SK-N-SH (cell line): ENCODE results near the gene CD99L2. TPM values are rescaled to one million over a fixed set of nuclear protein-coding genes. Genes with fewer than 3 reads are reported as not detected.

Experiments
- CTCF ChIA-PET: fragments of 300-600, 350-600 bp; formaldehyde crosslinking; extraction: SDS; loops from one replicate; lab custom pipeline; 2021; lab: Yijun Ruan, JAX
- POLR2A ChIA-PET: fragments of 350-600 bp; sonication (Branson Sonifier 250); formaldehyde crosslinking; extraction: SDS; loops from one replicate; lab custom pipeline; 2020; ENCODE audit warnings: antibody characterized with exemption, inconsistent platforms; lab: Yijun Ruan, JAX
- DNase-seq: peaks from one replicate; pipeline ENCODE4 v3.0.0; 2012
- H2AFZ ChIP-seq: fragments of 200-600 bp; sonication (generic); 2 replicates; pipeline ENCODE4 v1.8.1; 2016; ENCODE audit warnings: antibody characterized with exemption, mild to moderate bottlenecking, low read depth
- H3F3A ChIP-seq: fragments of 200-600 bp; sonication (generic); replicated peaks from 2 replicates; pipeline ENCODE3; 2016; ENCODE audit warnings: antibody characterized with exemption, mild to moderate bottlenecking; ENCODE audit not compliant: insufficient read depth
- H3K27ac ChIP-seq, 2 experiments: fragments of 200-500 bp in 1 of 2; fragments of 200-600 bp in 1 of 2; sonication (Bioruptor generic) in 1 of 2; sonication (generic), shearing (Covaris generic) in 1 of 2; 2 replicates each; pipeline versions ENCODE4 v1.5.1 to v1.6.1; 2014 to 2016; ENCODE audit warnings: low read depth in 2 of 2, inconsistent platforms in 1 of 2, low read length in 1 of 2, mild to moderate bottlenecking in 1 of 2, mixed read lengths in 1 of 2
- H3K27me3 ChIP-seq: fragments of 200-600 bp; sonication (generic), shearing (Covaris generic); 2 replicates; pipeline ENCODE4 v1.6.1; 2016; ENCODE audit warnings: mixed run types; ENCODE audit not compliant: insufficient read depth
- H3K36me3 ChIP-seq, 2 experiments: fragments of 200-500 bp in 1 of 2; fragments of 200-600 bp in 1 of 2; sonication (Bioruptor generic) in 1 of 2; sonication (generic) in 1 of 2; replicated peaks in 1 of 2; 2 replicates each; pipeline versions ENCODE3 to v1.5.1; 2014 to 2016; ENCODE audit warnings: low read length in 1 of 2, mild to moderate bottlenecking in 1 of 2; ENCODE audit not compliant: insufficient read depth in 2 of 2, control insufficient read depth in 1 of 2
- H3K4me1 ChIP-seq, 2 experiments: fragments of 200-500 bp in 1 of 2; fragments of 200-600 bp in 1 of 2; sonication (Bioruptor generic) in 1 of 2; sonication (generic), shearing (Covaris generic) in 1 of 2; 2 replicates each; pipeline versions ENCODE4 v1.5.1 to v1.6.1; 2014 to 2016; ENCODE audit warnings: low read depth in 1 of 2, low read length in 1 of 2, mixed run types in 1 of 2; ENCODE audit not compliant: insufficient read depth in 2 of 2, control insufficient read depth in 1 of 2
- H3K4me2 ChIP-seq: fragments of 200-600 bp; sonication (generic), shearing (Covaris generic); 2 replicates; pipeline ENCODE4 v1.6.1; 2017; ENCODE audit warnings: mixed run types
- H3K4me3 ChIP-seq, 2 experiments: fragments of 200-500 bp in 1 of 2; fragments of 200-600 bp in 1 of 2; sonication (Bioruptor generic) in 1 of 2; sonication (generic), shearing (Covaris generic) in 1 of 2; 2 replicates each; pipeline versions ENCODE4 v1.5.1 to v1.8.1; 2014 to 2016; ENCODE audit warnings: low read depth in 2 of 2, inconsistent platforms in 1 of 2, low read length in 1 of 2, mild to moderate bottlenecking in 1 of 2, mixed read lengths in 1 of 2, moderate library complexity in 1 of 2
- H3K79me2 ChIP-seq: fragments of 200-600 bp; sonication (generic); 2 replicates; pipeline ENCODE4 v1.8.1; 2017; ENCODE audit warnings: mild to moderate bottlenecking; ENCODE audit not compliant: insufficient read depth
- H3K9ac ChIP-seq: fragments of 200-600 bp; sonication (generic); 2 replicates; pipeline ENCODE4 v1.6.1; 2017; ENCODE audit warnings: mixed run types
- H3K9me2 ChIP-seq: fragments of 200-600 bp; sonication (generic); 2 replicates; pipeline ENCODE4 v1.6.1; 2017; ENCODE audit warnings: mixed run types
- H3K9me3 ChIP-seq: fragments of 200-600 bp; sonication (generic); 2 replicates; pipeline ENCODE4 v1.6.1; 2017; ENCODE audit warnings: mixed run types, mild to moderate bottlenecking, moderate library complexity
- H4K20me1 ChIP-seq: fragments of 200-600 bp; sonication (generic); 2 replicates; pipeline ENCODE4 v1.6.1; 2017; ENCODE audit warnings: mild to moderate bottlenecking, mixed run types; ENCODE audit not compliant: insufficient read depth
- ELF1 ChIP-seq: IDR thresholded peaks from 2 replicates; pipeline ENCODE4 v1.4.0; 2012
- FOSL2 ChIP-seq: IDR thresholded peaks from 2 replicates; pipeline ENCODE4 v1.4.0; 2012; ENCODE audit warnings: low read depth, mild to moderate bottlenecking, moderate library complexity, borderline replicate concordance
- FOXJ3 ChIP-seq: sonication (generic); formaldehyde crosslinking; IDR thresholded peaks from 2 replicates; pipeline ENCODE4 v1.5.1; 2020; ENCODE audit warnings: mild to moderate bottlenecking, missing genetic modification reagents
- FOXM1 ChIP-seq: IDR thresholded peaks from 2 replicates; pipeline ENCODE4 v1.4.0; 2012; ENCODE audit warnings: low read depth, mild to moderate bottlenecking
- GABPA ChIP-seq: IDR thresholded peaks from 2 replicates; pipeline ENCODE4 v1.4.0; 2012; ENCODE audit warnings: low read depth, mild to moderate bottlenecking
- IRF3 ChIP-seq: fragments of 150-350 bp; IDR thresholded peaks from 2 replicates; pipeline ENCODE4 v1.6.1; 2016; ENCODE audit warnings: mild to moderate bottlenecking, low read depth, low read length
- JUND ChIP-seq: IDR thresholded peaks from 2 replicates; pipeline ENCODE4 v1.4.0; 2012
- MAX ChIP-seq: IDR thresholded peaks from 2 replicates; pipeline ENCODE4 v1.4.0; 2012; ENCODE audit warnings: low read depth
- NRF1 ChIP-seq: IDR thresholded peaks from 2 replicates; pipeline ENCODE4 v1.6.1; 2012; ENCODE audit warnings: low read depth, mild to moderate bottlenecking, low read length
- POLR2AphosphoS5 ChIP-seq: IDR thresholded peaks from 2 replicates; pipeline ENCODE4 v1.6.1; 2012; ENCODE audit warnings: low read depth, low read length
- RAD21 ChIP-seq: IDR thresholded peaks from 2 replicates; pipeline ENCODE4 v1.6.1; 2012; ENCODE audit warnings: mild to moderate bottlenecking, low read length
- RCOR1 ChIP-seq: fragments of 150-350 bp; IDR thresholded peaks from 2 replicates; pipeline ENCODE4 v1.6.1; 2017; ENCODE audit warnings: antibody characterized with exemption, low read length
- RFX5 ChIP-seq: IDR thresholded peaks from 2 replicates; pipeline ENCODE4 v1.6.1; 2012; ENCODE audit warnings: mild to moderate bottlenecking, improper control_type of control experiment, low read length
- SMC3 ChIP-seq: IDR thresholded peaks from 2 replicates; pipeline ENCODE4 v1.6.1; 2012; ENCODE audit warnings: low read depth, low read length, improper control_type of control experiment
- TAF1 ChIP-seq: IDR thresholded peaks from 2 replicates; pipeline ENCODE4 v1.6.1; 2012; ENCODE audit warnings: low read depth, mild to moderate bottlenecking, low read length, moderate library complexity, borderline replicate concordance
- TCF12 ChIP-seq: IDR thresholded peaks from 2 replicates; pipeline ENCODE4 v1.4.0; 2012
- TEAD4 ChIP-seq: IDR thresholded peaks from 2 replicates; pipeline ENCODE4 v1.4.0; 2012; ENCODE audit warnings: mild to moderate bottlenecking, borderline replicate concordance; ENCODE audit not compliant: insufficient read depth
- USF1 ChIP-seq: IDR thresholded peaks from 2 replicates; pipeline ENCODE4 v1.4.0; 2012; ENCODE audit warnings: low read depth, borderline replicate concordance
- USF2 ChIP-seq: fragments of 150-350 bp; IDR thresholded peaks from 2 replicates; pipeline ENCODE4 v1.6.1; 2017; ENCODE audit warnings: antibody characterized with exemption, low read length, low read depth, borderline replicate concordance
- YY1 ChIP-seq: IDR thresholded peaks from 2 replicates; pipeline ENCODE4 v1.4.0; 2012; ENCODE audit warnings: low read depth, mild to moderate bottlenecking
- WGBS: methylation state at CpG from one replicate; pipeline ENCODE4 v1.1.6; 2017; ENCODE audit warnings: low lambda C conversion rate; 5-methylcytosine and 5-hydroxymethylcytosine counted together
- polyA plus RNA-seq, 3 experiments: library from polyadenylated mRNA; depleted of rRNA; stranded (reverse); fragments of >200 nt; gene quantifications; 2 replicates each; pipeline ENCODE4 v1.2.3, GENCODE V29; 2012

Gene CD99L2
- polyA plus RNA-seq, 1 of the 3 experiments (the other 2 are of a cell fraction) = 57.7 TPM

GRCh38 chrX:150774798-150775568 lies 123.5 kb downstream of the CD99L2 start:
- Histone ChIP-seq H3K79me2 (no peaks in the 10 kb centered on the region), H3K4me1 (no peaks in the 10 kb centered on the region; a peak in 1 of 4 replicates), H3K36me3 (no peaks in the 10 kb centered on the region), H3K9ac (no peak overlapping the region), H3K4me3 (no peak overlapping the region), H3K9me2 (no peaks in the 10 kb centered on the region), H2AFZ (no peak overlapping the region), H3K4me2 (no peak overlapping the region), H3K27me3 (peaks cover 5% of the 10 kb centered on the region; the same call in 1 of the 2 replicates), H4K20me1 (no peaks in the 10 kb centered on the region), H3K27ac (no peak overlapping the region), H3F3A (no peaks in the 10 kb centered on the region), H3K9me3 (no peaks in the 10 kb centered on the region)
- no peak for TF ChIP-seq TCF12
- TF ChIP-seq FOXM1 = no peak
- no peak for TF ChIP-seq IRF3
- TF ChIP-seq RAD21 = no peak
- TF ChIP-seq USF1 = no peak
- TF ChIP-seq USF2 = no peak
- no peak for TF ChIP-seq MAX
- TF ChIP-seq RFX5 = no peak
- no peak for TF ChIP-seq SMC3
- TF ChIP-seq FOXJ3 (CRISPR knock-in tag) = no peak
- TF ChIP-seq YY1 = no peak
- TF ChIP-seq ELF1 = no peak
- TF ChIP-seq TEAD4 = no peak
- no peak for TF ChIP-seq TAF1
- TF ChIP-seq FOSL2 = no peak
- no peak for TF ChIP-seq JUND
- no peak for TF ChIP-seq POLR2AphosphoS5
- TF ChIP-seq RCOR1 = no peak
- no peak for TF ChIP-seq GABPA
- TF ChIP-seq NRF1 = no peak
- POLR2A ChIA-PET = no interaction called here
- WGBS = 62% methylated on average over 14 of the region's 14 CpGs
- CTCF ChIA-PET = interaction anchor here (14.7 kb wide), 1 partner anchor 307 kb away, joined by 219 read pairs; no protein-coding TSS in a partner anchor
- no peak for DNase-seq
